Neural cell (in vitro differentiated cells): ENCODE data around the gene MS4A6A. TPM values are rescaled to one million over a fixed set of nuclear protein-coding genes. Genes with fewer than 3 reads are reported as not detected.
"Not testable (repeated sequence)": the region's sequence is repeated elsewhere in the genome, so short reads cannot be mapped to it uniquely, and the experiment has no call there.

ENCODE experiments used
- H2AFZ ChIP-seq: fragments of 200-600, 300-800 bp; sonication (generic), shearing (Covaris generic); 2 replicates; pipeline ENCODE4 v1.6.0; 2014; ENCODE audit warnings: low read depth, mild to moderate bottlenecking, antibody characterized with exemption, low read length, moderate library complexity
- H3F3A ChIP-seq: fragments of 200-600 bp; shearing (Covaris generic); 2 replicates; pipeline ENCODE4 v1.6.1; 2016; ENCODE audit warnings: mild to moderate bottlenecking, moderate library complexity, mixed read lengths, antibody characterized with exemption, low read length; ENCODE audit not compliant: insufficient read depth, poor library complexity, severe bottlenecking
- H3K27ac ChIP-seq: fragments of 200-600, 300-800 bp; sonication (generic), shearing (Covaris generic); 2 replicates; pipeline ENCODE4 v1.5.1; 2014; ENCODE audit warnings: mild to moderate bottlenecking, low read length, moderate library complexity
- H3K27me3 ChIP-seq: fragments of 300-800, 200-600 bp; sonication (generic), shearing (Covaris generic); 2 replicates; pipeline ENCODE4 v1.6.0; 2014; ENCODE audit warnings: mild to moderate bottlenecking, low read depth, low read length, moderate library complexity; ENCODE audit not compliant: insufficient read depth
- H3K36me3 ChIP-seq: fragments of 300-800, 200-600 bp; sonication (generic), shearing (Covaris generic); 2 replicates; pipeline ENCODE4 v1.5.1; 2014; ENCODE audit warnings: mild to moderate bottlenecking, antibody characterized with exemption, low read length, moderate library complexity; ENCODE audit not compliant: insufficient read depth
- H3K4me2 ChIP-seq: fragments of 300-800, 200-600 bp; sonication (generic), shearing (Covaris generic); 2 replicates; pipeline ENCODE4 v1.6.0; 2014; ENCODE audit warnings: mild to moderate bottlenecking, low read length
- H3K4me3 ChIP-seq: fragments of 300-800, 200-600 bp; sonication (generic), shearing (Covaris generic); 2 replicates; pipeline ENCODE4 v1.5.1; 2014; ENCODE audit warnings: mild to moderate bottlenecking, low read length, moderate library complexity
- H3K79me2 ChIP-seq: fragments of 200-600 bp; shearing (Covaris generic); replicated peaks from 2 replicates; pipeline ENCODE4 v1.6.0; 2014; ENCODE audit warnings: mild to moderate bottlenecking, low read length, moderate library complexity; ENCODE audit not compliant: insufficient read depth
- H3K9ac ChIP-seq: fragments of 300-800, 200-600 bp; sonication (generic), shearing (Covaris generic); 2 replicates; pipeline ENCODE4 v1.6.1; 2016; ENCODE audit warnings: mild to moderate bottlenecking, low read length, mixed read lengths
- H3K9me2 ChIP-seq: fragments of 200-600 bp; shearing (Covaris generic); 2 replicates; pipeline ENCODE4 v1.6.1; 2016; ENCODE audit warnings: mild to moderate bottlenecking, low read length, mixed read lengths; ENCODE audit not compliant: insufficient read depth
- H3K9me3 ChIP-seq: fragments of 200-600, 300-800 bp; sonication (generic), shearing (Covaris generic); 2 replicates; pipeline ENCODE4 v1.6.1; 2016; ENCODE audit warnings: mild to moderate bottlenecking, mixed run types, low read length, moderate library complexity, mixed read lengths
- H4K20me1 ChIP-seq: fragments of 200-600 bp; shearing (Covaris generic); 2 replicates; pipeline ENCODE4 v1.6.1; 2016; ENCODE audit warnings: mild to moderate bottlenecking, mixed run types; ENCODE audit not compliant: insufficient read depth
- EP300 ChIP-seq: fragments of 450-650 bp; conservative IDR thresholded peaks from 2 replicates; pipeline ENCODE4 v1.6.1; 2014; ENCODE audit warnings: antibody characterized with exemption, mild to moderate bottlenecking, moderate library complexity; ENCODE audit not compliant: poor library complexity, severe bottlenecking
- EZH2 ChIP-seq: fragments of 200-600, 300-800 bp; shearing (Covaris generic), sonication (generic); IDR thresholded peaks from 2 replicates; pipeline ENCODE4 v1.6.1; 2014; ENCODE audit warnings: antibody characterized with exemption, low read length, borderline replicate concordance, mild to moderate bottlenecking; ENCODE audit not compliant: insufficient read depth, poor library complexity, severe bottlenecking
- MXI1 ChIP-seq: fragments of 450-650 bp; conservative IDR thresholded peaks from 2 replicates; pipeline ENCODE4 v1.6.1; 2014; ENCODE audit warnings: antibody characterized with exemption, mild to moderate bottlenecking; ENCODE audit not compliant: poor library complexity, severe bottlenecking
- POLR2AphosphoS5 ChIP-seq: IDR thresholded peaks from 2 replicates; pipeline ENCODE4 v1.6.1; 2012
- RAD21 ChIP-seq: fragments of 450-650 bp; conservative IDR thresholded peaks from 2 replicates; pipeline ENCODE4 v1.6.1; 2014; ENCODE audit warnings: antibody characterized with exemption, mild to moderate bottlenecking, moderate library complexity
- SMC3 ChIP-seq: fragments of 450-650 bp; conservative IDR thresholded peaks from 2 replicates; pipeline ENCODE4 v1.6.1; 2014; ENCODE audit warnings: antibody characterized with exemption, mild to moderate bottlenecking, moderate library complexity; ENCODE audit not compliant: poor library complexity
- TAF1 ChIP-seq: IDR thresholded peaks from 2 replicates; pipeline ENCODE4 v1.6.1; 2012; ENCODE audit warnings: low read depth
- polyA plus RNA-seq: library from polyadenylated mRNA; depleted of rRNA; stranded (reverse); fragments of >200 nt; gene quantifications from 2 replicates; pipeline ENCODE4 v1.2.3, GENCODE V29; 2014
- TF ChIP-seq, protein P1 (sequence below): fragments of 450-650 bp; IDR thresholded peaks from 2 replicates; pipeline ENCODE4 v1.5.1; 2014; ENCODE audit warnings: antibody characterized with exemption, mild to moderate bottlenecking, moderate library complexity; ENCODE audit not compliant: poor library complexity, severe bottlenecking
- TF ChIP-seq, protein P2 (sequence below): IDR thresholded peaks from 2 replicates; pipeline ENCODE4 v1.6.1; 2012; ENCODE audit warnings: borderline replicate concordance

Gene MS4A6A
- polyA plus RNA-seq, 1 donor from 2014 or later, result not detected

DNA sequence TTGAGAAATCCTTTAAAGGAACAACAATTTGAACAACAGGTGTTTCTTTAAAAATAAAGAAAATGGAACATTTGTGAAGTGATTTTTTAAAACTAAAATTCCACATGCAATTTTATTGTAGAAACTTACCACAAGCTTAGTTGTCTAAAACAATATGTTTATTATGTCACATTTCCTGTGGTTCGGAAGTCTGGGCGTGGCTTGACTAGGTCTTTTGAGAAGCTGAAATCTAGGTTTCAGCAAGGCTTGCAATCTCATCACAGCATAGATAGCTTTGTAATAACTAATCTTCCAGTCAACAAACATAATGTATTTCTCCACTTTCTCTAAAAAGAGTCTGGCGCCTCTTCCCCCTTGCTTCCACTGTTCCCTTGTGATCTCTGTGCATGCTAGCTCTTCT, 27.0 kb downstream of the MS4A6A start:
- H3K79me2 ChIP-seq, result no peaks in the 10 kb centered on the region
- H3K4me2 ChIP-seq, result no peak overlapping the region
- H3K27me3 ChIP-seq, result no peaks in the 10 kb centered on the region
- no peak overlapping the region for H3K9ac ChIP-seq
- H4K20me1 ChIP-seq, result no peaks in the 10 kb centered on the region
- H3K9me2 ChIP-seq, result no peaks in the 10 kb centered on the region
- no peak for TF ChIP-seq TAF1
- TF ChIP-seq EZH2, result no peak
- TF ChIP-seq MXI1, result no peak
- TF ChIP-seq EP300, result no peak
- TF ChIP-seq RAD21, result no peak
- no peak for TF ChIP-seq SMC3
- TF ChIP-seq POLR2AphosphoS5, result no peak
- no peaks in the 10 kb centered on the region for H3K9me3 ChIP-seq
- no peaks in the 10 kb centered on the region for H3F3A ChIP-seq
- H3K36me3 ChIP-seq, result no peaks in the 10 kb centered on the region
- no peak overlapping the region for H3K27ac ChIP-seq
- no peak overlapping the region for H2AFZ ChIP-seq
- no peak overlapping the region for H3K4me3 ChIP-seq

DNA sequence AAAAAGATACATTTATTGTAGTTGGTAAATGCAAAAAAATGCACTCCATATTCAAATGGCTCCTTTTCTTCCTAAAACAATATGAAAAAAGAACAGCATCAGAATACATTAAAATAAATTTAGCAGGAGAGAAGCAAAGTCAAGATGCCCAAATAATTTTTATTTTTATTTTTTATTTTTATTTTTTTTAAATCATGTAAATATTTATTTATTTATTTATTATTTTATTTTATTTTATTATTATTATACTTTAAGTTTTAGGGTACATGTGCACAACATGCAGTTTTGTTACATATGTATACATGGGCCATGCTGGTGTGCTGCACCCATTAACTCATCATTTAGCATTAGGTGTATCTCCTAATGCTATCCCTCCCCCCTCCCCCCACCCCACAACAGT, 30.2 kb downstream of the MS4A6A start:
- H3K79me2 ChIP-seq, H3K36me3 ChIP-seq, H2AFZ ChIP-seq, H3K9ac ChIP-seq, H3K27ac ChIP-seq, H3K4me2 ChIP-seq, H4K20me1 ChIP-seq, H3K4me3 ChIP-seq, H3F3A ChIP-seq, H3K9me3 ChIP-seq, H3K27me3 ChIP-seq, H3K9me2 ChIP-seq: not testable (repeated sequence)

DNA sequence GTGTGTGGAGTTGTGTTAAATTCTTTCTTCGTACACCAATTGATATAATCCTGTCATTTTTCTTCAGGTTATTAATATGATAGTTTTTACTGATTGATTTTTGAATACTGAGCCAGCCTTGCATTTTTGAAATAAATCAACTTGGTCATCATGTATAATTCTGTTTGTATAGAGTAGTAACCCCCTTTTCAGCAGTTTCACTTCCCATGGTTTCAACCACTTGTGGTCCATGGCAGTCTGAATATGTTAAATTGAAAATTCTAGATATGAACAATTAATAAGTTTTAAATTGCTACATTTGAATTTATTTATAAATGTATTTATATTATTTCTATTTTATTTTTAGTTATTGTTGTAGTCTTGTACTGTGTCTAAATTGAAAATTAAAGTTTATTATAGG, 32.6 kb downstream of the MS4A6A start:
- no peak overlapping the region for H3K27ac ChIP-seq
- H3K79me2 ChIP-seq, result no peaks in the 10 kb centered on the region
- no peaks in the 10 kb centered on the region for H3K36me3 ChIP-seq
- H3K9me2 ChIP-seq, result no peaks in the 10 kb centered on the region
- no peaks in the 10 kb centered on the region for H3K9me3 ChIP-seq
- H3K4me2 ChIP-seq, result no peak overlapping the region
- H4K20me1 ChIP-seq, result no peaks in the 10 kb centered on the region
- no peak overlapping the region for H3K4me3 ChIP-seq
- H3K9ac ChIP-seq, result no peak overlapping the region
- H3K27me3 ChIP-seq, result no peaks in the 10 kb centered on the region
- no peak overlapping the region for H2AFZ ChIP-seq
- H3F3A ChIP-seq, result no peaks in the 10 kb centered on the region
- no peak for TF ChIP-seq EZH2
- TF ChIP-seq, protein P1, sequence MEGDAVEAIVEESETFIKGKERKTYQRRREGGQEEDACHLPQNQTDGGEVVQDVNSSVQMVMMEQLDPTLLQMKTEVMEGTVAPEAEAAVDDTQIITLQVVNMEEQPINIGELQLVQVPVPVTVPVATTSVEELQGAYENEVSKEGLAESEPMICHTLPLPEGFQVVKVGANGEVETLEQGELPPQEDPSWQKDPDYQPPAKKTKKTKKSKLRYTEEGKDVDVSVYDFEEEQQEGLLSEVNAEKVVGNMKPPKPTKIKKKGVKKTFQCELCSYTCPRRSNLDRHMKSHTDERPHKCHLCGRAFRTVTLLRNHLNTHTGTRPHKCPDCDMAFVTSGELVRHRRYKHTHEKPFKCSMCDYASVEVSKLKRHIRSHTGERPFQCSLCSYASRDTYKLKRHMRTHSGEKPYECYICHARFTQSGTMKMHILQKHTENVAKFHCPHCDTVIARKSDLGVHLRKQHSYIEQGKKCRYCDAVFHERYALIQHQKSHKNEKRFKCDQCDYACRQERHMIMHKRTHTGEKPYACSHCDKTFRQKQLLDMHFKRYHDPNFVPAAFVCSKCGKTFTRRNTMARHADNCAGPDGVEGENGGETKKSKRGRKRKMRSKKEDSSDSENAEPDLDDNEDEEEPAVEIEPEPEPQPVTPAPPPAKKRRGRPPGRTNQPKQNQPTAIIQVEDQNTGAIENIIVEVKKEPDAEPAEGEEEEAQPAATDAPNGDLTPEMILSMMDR, result no peak
- TF ChIP-seq EP300, result no peak
- TF ChIP-seq MXI1, result no peak
- no peak for TF ChIP-seq POLR2AphosphoS5
- TF ChIP-seq TAF1, result no peak

DNA sequence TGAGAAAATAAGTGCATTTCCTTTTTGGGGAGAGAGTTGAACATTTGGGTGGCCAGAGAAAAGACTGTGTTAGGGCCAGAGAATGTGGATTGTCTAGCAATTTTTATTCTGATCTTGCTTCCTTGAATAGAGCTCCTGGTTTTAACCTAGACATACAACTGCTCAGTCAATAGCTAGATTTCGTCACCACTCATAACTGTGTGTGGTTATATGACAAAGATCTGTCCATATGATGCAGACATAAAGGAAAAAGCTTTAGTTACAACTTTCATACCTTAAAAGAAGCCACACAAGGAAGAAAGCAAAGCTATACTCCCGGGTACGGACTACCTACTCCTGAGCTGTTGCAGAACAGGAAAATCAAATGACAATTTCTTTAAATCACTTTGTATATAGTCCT, 37.2 kb downstream of the MS4A6A start:
- H3K4me3 ChIP-seq, result no peak overlapping the region
- TF ChIP-seq SMC3 (no peak), MXI1 (no peak), RAD21 (no peak), EZH2 (no peak), TAF1 (no peak), EP300 (no peak), POLR2AphosphoS5 (no peak)
- TF ChIP-seq, protein P1, result no peak
- TF ChIP-seq, protein P2, sequence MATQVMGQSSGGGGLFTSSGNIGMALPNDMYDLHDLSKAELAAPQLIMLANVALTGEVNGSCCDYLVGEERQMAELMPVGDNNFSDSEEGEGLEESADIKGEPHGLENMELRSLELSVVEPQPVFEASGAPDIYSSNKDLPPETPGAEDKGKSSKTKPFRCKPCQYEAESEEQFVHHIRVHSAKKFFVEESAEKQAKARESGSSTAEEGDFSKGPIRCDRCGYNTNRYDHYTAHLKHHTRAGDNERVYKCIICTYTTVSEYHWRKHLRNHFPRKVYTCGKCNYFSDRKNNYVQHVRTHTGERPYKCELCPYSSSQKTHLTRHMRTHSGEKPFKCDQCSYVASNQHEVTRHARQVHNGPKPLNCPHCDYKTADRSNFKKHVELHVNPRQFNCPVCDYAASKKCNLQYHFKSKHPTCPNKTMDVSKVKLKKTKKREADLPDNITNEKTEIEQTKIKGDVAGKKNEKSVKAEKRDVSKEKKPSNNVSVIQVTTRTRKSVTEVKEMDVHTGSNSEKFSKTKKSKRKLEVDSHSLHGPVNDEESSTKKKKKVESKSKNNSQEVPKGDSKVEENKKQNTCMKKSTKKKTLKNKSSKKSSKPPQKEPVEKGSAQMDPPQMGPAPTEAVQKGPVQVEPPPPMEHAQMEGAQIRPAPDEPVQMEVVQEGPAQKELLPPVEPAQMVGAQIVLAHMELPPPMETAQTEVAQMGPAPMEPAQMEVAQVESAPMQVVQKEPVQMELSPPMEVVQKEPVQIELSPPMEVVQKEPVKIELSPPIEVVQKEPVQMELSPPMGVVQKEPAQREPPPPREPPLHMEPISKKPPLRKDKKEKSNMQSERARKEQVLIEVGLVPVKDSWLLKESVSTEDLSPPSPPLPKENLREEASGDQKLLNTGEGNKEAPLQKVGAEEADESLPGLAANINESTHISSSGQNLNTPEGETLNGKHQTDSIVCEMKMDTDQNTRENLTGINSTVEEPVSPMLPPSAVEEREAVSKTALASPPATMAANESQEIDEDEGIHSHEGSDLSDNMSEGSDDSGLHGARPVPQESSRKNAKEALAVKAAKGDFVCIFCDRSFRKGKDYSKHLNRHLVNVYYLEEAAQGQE, result no peak
- no peaks in the 10 kb centered on the region for H3K79me2 ChIP-seq
- no peaks in the 10 kb centered on the region for H3K9me3 ChIP-seq
- no peaks in the 10 kb centered on the region for H3K27me3 ChIP-seq
- H4K20me1 ChIP-seq, result no peaks in the 10 kb centered on the region
- H3K4me2 ChIP-seq, result no peak overlapping the region
- H3K36me3 ChIP-seq, result no peaks in the 10 kb centered on the region
- H3K27ac ChIP-seq, result no peak overlapping the region
- no peak overlapping the region for H3K9ac ChIP-seq
- no peaks in the 10 kb centered on the region for H3F3A ChIP-seq
- no peak overlapping the region for H2AFZ ChIP-seq
- H3K9me2 ChIP-seq, result no peaks in the 10 kb centered on the region
